ENCODE measurements around the gene TMPRSS7.
"Not testable (repeated sequence)": the region's sequence is repeated elsewhere in the genome, so short reads cannot be mapped to it uniquely, and the experiment has no call there.

The TMPRSS7 gene

GRCh38 chr3:112013058-112013783, 21.3 kb upstream of the TMPRSS7 start:
- peak; percentile 76 for DNase-seq (ENCODE audit: low spot score)

GRCh38 chr3:112013784-112014143, 20.8 kb upstream of the TMPRSS7 start:
- DNase-seq (ENCODE audit: low spot score) = no peak

GRCh38 chr3:112017091-112017490, 17.4 kb upstream of the TMPRSS7 start:
- no peak for DNase-seq (ENCODE audit: low spot score)

- no peak for DNase-seq (ENCODE audit: low spot score)
Measured at GRCh38 chr3:112018712-112019111, 15.8 kb upstream of the TMPRSS7 start.

GRCh38 chr3:112019716-112020115, 14.8 kb upstream of the TMPRSS7 start:
- DNase-seq (ENCODE audit: low spot score) = no peak

- no peak for DNase-seq (ENCODE audit: low spot score)
Measured at GRCh38 chr3:112020674-112021085, 13.9 kb upstream of the TMPRSS7 start.

GRCh38 chr3:112027142-112027541, 7.4 kb upstream of the TMPRSS7 start:
- DNase-seq (ENCODE audit: low spot score) = no peak

- DNase-seq (ENCODE audit: low spot score) = no peak
Measured at GRCh38 chr3:112027826-112028225, 6.7 kb upstream of the TMPRSS7 start.

- no peak for DNase-seq (ENCODE audit: low spot score)
Measured at GRCh38 chr3:112030901-112031300, 3.6 kb upstream of the TMPRSS7 start.

- no peak for DNase-seq (ENCODE audit: low spot score)
Measured at GRCh38 chr3:112032098-112032731, 2.3 kb upstream of the TMPRSS7 start.

- DNase-seq (ENCODE audit: low spot score) = no peak
Measured at GRCh38 chr3:112035241-112035640, 705 bp downstream of the TMPRSS7 start.

GRCh38 chr3:112037194-112037593, 2.7 kb downstream of the TMPRSS7 start:
- DNase-seq (ENCODE audit: low spot score) = not testable (repeated sequence)

- peak; percentile 20 for DNase-seq (ENCODE audit: low spot score)
Measured at GRCh38 chr3:112038863-112039262, 4.3 kb downstream of the TMPRSS7 start.

- DNase-seq (ENCODE audit: low spot score) = no peak
Measured at GRCh38 chr3:112041321-112041720, 6.8 kb downstream of the TMPRSS7 start.

GRCh38 chr3:112042842-112043280, 8.3 kb downstream of the TMPRSS7 start:
- no peak for DNase-seq (ENCODE audit: low spot score)

- peak; percentile 85 for DNase-seq (ENCODE audit: low spot score)
Measured at GRCh38 chr3:112043621-112044201, 9.2 kb downstream of the TMPRSS7 start.

- peak; percentile 6 for DNase-seq (ENCODE audit: low spot score)
Measured at GRCh38 chr3:112046599-112046998, 12.1 kb downstream of the TMPRSS7 start.

GRCh38 chr3:112047264-112047663, 12.7 kb downstream of the TMPRSS7 start:
- no peak for DNase-seq (ENCODE audit: low spot score)

GRCh38 chr3:112048911-112049310, 14.4 kb downstream of the TMPRSS7 start:
- no peak for DNase-seq (ENCODE audit: low spot score)

- no peak for DNase-seq (ENCODE audit: low spot score)
Measured at GRCh38 chr3:112053229-112053628, 18.7 kb downstream of the TMPRSS7 start.

- DNase-seq (ENCODE audit: low spot score) = peak; percentile 24
Measured at GRCh38 chr3:112056451-112056929, 22.0 kb downstream of the TMPRSS7 start.

GRCh38 chr3:112059497-112059896, 25.0 kb downstream of the TMPRSS7 start:
- DNase-seq (ENCODE audit: low spot score) = no peak

- DNase-seq (ENCODE audit: low spot score) = peak; percentile 40
Measured at GRCh38 chr3:112061152-112061551, 26.6 kb downstream of the TMPRSS7 start.

All from GM03348 (cell line).